ENCODE data around the gene PFN2.

DNA sequence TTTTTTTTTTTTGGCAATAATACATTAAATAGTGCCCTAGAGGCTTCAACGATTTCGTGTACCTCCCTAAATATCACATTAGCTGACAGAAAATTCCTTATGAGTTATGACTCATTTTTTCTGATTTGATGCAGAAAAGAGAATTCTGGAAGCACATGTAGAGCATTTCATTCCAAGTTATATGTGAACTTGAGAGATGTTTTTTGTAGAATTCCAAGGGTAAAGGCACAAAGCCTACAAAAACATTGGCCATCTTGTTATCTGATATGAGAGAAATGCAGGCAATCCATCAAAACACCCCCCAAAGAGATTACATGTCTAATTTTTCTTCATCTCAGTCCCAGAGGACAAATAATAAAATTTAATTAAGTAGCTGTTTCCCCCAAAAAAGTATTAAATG, 6.7 kb upstream of the PFN2 start:
- TF ChIP-seq, protein P1, sequence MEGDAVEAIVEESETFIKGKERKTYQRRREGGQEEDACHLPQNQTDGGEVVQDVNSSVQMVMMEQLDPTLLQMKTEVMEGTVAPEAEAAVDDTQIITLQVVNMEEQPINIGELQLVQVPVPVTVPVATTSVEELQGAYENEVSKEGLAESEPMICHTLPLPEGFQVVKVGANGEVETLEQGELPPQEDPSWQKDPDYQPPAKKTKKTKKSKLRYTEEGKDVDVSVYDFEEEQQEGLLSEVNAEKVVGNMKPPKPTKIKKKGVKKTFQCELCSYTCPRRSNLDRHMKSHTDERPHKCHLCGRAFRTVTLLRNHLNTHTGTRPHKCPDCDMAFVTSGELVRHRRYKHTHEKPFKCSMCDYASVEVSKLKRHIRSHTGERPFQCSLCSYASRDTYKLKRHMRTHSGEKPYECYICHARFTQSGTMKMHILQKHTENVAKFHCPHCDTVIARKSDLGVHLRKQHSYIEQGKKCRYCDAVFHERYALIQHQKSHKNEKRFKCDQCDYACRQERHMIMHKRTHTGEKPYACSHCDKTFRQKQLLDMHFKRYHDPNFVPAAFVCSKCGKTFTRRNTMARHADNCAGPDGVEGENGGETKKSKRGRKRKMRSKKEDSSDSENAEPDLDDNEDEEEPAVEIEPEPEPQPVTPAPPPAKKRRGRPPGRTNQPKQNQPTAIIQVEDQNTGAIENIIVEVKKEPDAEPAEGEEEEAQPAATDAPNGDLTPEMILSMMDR (conservative IDR thresholded peaks at IDR 0.05; ENCODE audit: low read length), result no peak
- no peak for TF ChIP-seq EZH2phosphoT487 (IDR thresholded peaks at IDR 0.05; ENCODE audit: borderline replicate concordance)

Measured in Loucy (cell line).